ENCODE results near the gene TMEM266. TPM values are rescaled to one million over a fixed set of nuclear protein-coding genes. Genes with fewer than 3 reads are reported as not detected.

TMEM266 gene
- total RNA-seq, 2 experiments from 2014 or later: 0.11 TPM; not detected in 1

GRCh38 chr15:76199106-76200082, 139.6 kb downstream of the TMEM266 start:
- Mint-ChIP-seq H3K9me3 (no peaks in the 10 kb centered on the region), H3K27me3 (no peaks in the 10 kb centered on the region), H3K4me3 (no peak overlapping the region), H3K27ac (no peak overlapping the region), H3K36me3 (ENCODE audit: low read depth) (no peaks in the 10 kb centered on the region), H3K4me1 (ENCODE audit: low read depth) (no peaks in the 10 kb centered on the region)
- CTCF ChIA-PET: no interaction called here
- TF ChIP-seq CTCF (IDR thresholded peaks at IDR 0.05): no peak
- POLR2A ChIA-PET: no interaction called here
- DNase-seq: no peak
- no peak for ATAC-seq
- intact Hi-C loops (cut with micrococcal nuclease): no loop called here

- CTCF ChIA-PET: no interaction called here
- Mint-ChIP-seq H3K27ac (no peak overlapping the region), H3K9me3 (no peaks in the 10 kb centered on the region), H3K36me3 (ENCODE audit: low read depth) (no peaks in the 10 kb centered on the region), H3K4me1 (ENCODE audit: low read depth) (no peaks in the 10 kb centered on the region), H3K27me3 (no peaks in the 10 kb centered on the region), H3K4me3 (no peak overlapping the region)
- DNase-seq (no peak), ATAC-seq (no peak)
- intact Hi-C loops (cut with micrococcal nuclease): no loop called here
- TF ChIP-seq CTCF (IDR thresholded peaks at IDR 0.05): no peak
- POLR2A ChIA-PET: no interaction called here
Measured at GRCh38 chr15:76200083-76200465, 140.3 kb downstream of the TMEM266 start.

GRCh38 chr15:76200641-76201105, 140.9 kb downstream of the TMEM266 start:
- H3K36me3 Mint-ChIP-seq (ENCODE audit: low read depth): no peaks in the 10 kb centered on the region
- no peak for TF ChIP-seq CTCF (IDR thresholded peaks at IDR 0.05)
- CTCF ChIA-PET: no interaction called here
- intact Hi-C loops (cut with micrococcal nuclease): no loop called here
- ATAC-seq: no peak
- no peaks in the 10 kb centered on the region for H3K27me3 Mint-ChIP-seq
- H3K9me3 Mint-ChIP-seq: no peaks in the 10 kb centered on the region
- H3K27ac Mint-ChIP-seq: no peak overlapping the region
- POLR2A ChIA-PET: no interaction called here
- H3K4me3 Mint-ChIP-seq: no peak overlapping the region
- no peak for DNase-seq
- H3K4me1 Mint-ChIP-seq (ENCODE audit: low read depth): no peaks in the 10 kb centered on the region

GRCh38 chr15:76201536-76202255, 141.9 kb downstream of the TMEM266 start:
- no peak for DNase-seq
- CTCF ChIA-PET: no interaction called here
- Mint-ChIP-seq H3K27me3 (no peaks in the 10 kb centered on the region), H3K4me1 (ENCODE audit: low read depth) (no peaks in the 10 kb centered on the region), H3K4me3 (no peak overlapping the region), H3K27ac (no peak overlapping the region), H3K36me3 (ENCODE audit: low read depth) (no peaks in the 10 kb centered on the region), H3K9me3 (no peaks in the 10 kb centered on the region)
- POLR2A ChIA-PET: no interaction called here
- ATAC-seq: no peak
- no peak for TF ChIP-seq CTCF (IDR thresholded peaks at IDR 0.05)
- intact Hi-C loops (cut with micrococcal nuclease): no loop called here
